PFSK-1 (cell line): ENCODE measurements around the gene SINHCAF.

Experiments
- FOXP2 ChIP-seq: optimal IDR thresholded peaks from 2 replicates; pipeline ENCODE3; 2011; ENCODE audit warnings: borderline replicate concordance, control low read depth, inconsistent platforms; ENCODE audit not compliant: insufficient read depth; ENCODE audit errors: extremely low read length, extremely low read depth
- POLR2AphosphoS5 ChIP-seq: IDR thresholded peaks from 2 replicates; pipeline ENCODE4 v1.6.1; 2012; ENCODE audit warnings: low read depth, mild to moderate bottlenecking, control low read depth, low read length, moderate library complexity
- SIN3A ChIP-seq: IDR thresholded peaks from 2 replicates; pipeline ENCODE4 v1.6.1; 2012; ENCODE audit warnings: mild to moderate bottlenecking, low read length, moderate library complexity, borderline replicate concordance; ENCODE audit not compliant: insufficient read depth
- TAF1 ChIP-seq: IDR thresholded peaks from 2 replicates; pipeline ENCODE4 v1.6.1; 2012; ENCODE audit warnings: low read length, control low read depth, borderline replicate concordance; ENCODE audit not compliant: insufficient read depth
- TF ChIP-seq, protein P1 (sequence below), 2 experiments: IDR thresholded peaks; 2 replicates each; pipeline versions ENCODE4 v1.6.1 to v1.8.0; 2011 to 2012; ENCODE audit warnings: low read depth in 2 of 2, low read length in 2 of 2, control low read depth in 1 of 2, inconsistent platforms in 1 of 2, mild to moderate bottlenecking in 1 of 2, moderate library complexity in 1 of 2; ENCODE audit not compliant: insufficient read depth in 1 of 2

Gene SINHCAF

DNA sequence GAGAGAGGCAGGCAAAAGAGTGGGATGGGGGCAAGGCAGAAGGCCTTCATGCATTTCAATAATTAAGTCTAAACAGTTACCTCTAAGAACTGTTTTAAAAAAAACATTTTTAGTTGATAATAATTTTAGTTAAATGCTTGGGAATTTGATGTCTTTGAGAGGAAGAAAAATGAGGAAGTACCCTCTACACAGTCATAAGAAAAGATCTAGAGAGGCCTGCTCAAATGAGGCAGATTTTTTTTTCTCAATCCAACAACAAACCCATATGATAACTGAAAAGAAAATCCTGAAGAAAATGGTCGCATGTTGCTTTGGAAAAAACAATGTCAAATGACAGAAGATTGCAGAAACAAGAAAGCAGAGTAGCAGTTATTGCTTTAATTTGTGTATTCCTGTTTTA is 25.6 kb downstream of the SINHCAF start:
- TF ChIP-seq SIN3A (no peak), POLR2AphosphoS5 (no peak), TAF1 (no peak), FOXP2 (no peak)
- TF ChIP-seq, protein P1, sequence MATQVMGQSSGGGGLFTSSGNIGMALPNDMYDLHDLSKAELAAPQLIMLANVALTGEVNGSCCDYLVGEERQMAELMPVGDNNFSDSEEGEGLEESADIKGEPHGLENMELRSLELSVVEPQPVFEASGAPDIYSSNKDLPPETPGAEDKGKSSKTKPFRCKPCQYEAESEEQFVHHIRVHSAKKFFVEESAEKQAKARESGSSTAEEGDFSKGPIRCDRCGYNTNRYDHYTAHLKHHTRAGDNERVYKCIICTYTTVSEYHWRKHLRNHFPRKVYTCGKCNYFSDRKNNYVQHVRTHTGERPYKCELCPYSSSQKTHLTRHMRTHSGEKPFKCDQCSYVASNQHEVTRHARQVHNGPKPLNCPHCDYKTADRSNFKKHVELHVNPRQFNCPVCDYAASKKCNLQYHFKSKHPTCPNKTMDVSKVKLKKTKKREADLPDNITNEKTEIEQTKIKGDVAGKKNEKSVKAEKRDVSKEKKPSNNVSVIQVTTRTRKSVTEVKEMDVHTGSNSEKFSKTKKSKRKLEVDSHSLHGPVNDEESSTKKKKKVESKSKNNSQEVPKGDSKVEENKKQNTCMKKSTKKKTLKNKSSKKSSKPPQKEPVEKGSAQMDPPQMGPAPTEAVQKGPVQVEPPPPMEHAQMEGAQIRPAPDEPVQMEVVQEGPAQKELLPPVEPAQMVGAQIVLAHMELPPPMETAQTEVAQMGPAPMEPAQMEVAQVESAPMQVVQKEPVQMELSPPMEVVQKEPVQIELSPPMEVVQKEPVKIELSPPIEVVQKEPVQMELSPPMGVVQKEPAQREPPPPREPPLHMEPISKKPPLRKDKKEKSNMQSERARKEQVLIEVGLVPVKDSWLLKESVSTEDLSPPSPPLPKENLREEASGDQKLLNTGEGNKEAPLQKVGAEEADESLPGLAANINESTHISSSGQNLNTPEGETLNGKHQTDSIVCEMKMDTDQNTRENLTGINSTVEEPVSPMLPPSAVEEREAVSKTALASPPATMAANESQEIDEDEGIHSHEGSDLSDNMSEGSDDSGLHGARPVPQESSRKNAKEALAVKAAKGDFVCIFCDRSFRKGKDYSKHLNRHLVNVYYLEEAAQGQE (IDR thresholded peaks at IDR 0.05; ENCODE audit: insufficient read depth in 1 of 2, low read depth in 2 of 2, low read length in 2 of 2): no peak

DNA sequence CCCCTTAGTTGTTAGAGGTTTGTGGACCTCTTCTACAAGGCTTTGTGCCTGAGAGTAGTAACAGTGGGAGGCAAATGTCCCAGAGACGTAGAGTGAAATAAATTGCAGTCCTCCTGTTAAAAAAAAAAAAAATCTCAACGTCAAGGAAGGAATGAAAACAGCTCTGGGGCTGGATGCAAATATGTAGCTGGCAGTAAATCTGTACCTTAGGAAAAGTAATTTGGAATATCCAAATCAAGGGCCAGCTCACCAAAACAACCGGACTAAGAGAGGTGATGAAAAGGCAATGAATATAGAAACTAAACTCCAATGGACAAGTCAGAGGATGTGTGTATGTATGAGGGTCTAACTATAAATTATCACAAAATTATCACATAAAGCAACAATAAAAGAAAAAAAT is 27.0 kb downstream of the SINHCAF start:
- TF ChIP-seq, protein P1 (IDR thresholded peaks at IDR 0.05; ENCODE audit: insufficient read depth in 1 of 2, low read depth in 2 of 2, low read length in 2 of 2): no peak
- TF ChIP-seq FOXP2 (no peak), POLR2AphosphoS5 (no peak), SIN3A (no peak), TAF1 (no peak)

DNA sequence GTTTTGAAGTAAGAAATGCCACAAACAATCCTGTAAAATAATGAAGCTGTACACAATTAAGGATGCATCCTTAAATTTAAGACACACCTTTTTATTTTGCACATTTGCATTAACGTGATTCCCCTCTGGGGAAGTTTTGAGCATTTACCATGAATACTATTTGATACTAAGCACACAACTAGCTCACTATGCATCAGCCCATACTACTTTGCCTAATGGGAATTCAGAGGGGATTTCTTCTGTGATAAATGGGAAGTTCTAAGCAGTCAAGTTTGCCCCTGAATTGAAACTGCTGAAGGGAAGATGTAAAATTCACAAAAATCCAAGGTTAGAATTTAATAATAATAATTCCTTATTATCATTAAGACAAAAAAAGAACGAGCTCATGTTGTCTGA is 27.4 kb downstream of the SINHCAF start:
- TF ChIP-seq, protein P1 (IDR thresholded peaks at IDR 0.05; ENCODE audit: insufficient read depth in 1 of 2, low read depth in 2 of 2, low read length in 2 of 2): no peak
- TF ChIP-seq SIN3A: no peak

DNA sequence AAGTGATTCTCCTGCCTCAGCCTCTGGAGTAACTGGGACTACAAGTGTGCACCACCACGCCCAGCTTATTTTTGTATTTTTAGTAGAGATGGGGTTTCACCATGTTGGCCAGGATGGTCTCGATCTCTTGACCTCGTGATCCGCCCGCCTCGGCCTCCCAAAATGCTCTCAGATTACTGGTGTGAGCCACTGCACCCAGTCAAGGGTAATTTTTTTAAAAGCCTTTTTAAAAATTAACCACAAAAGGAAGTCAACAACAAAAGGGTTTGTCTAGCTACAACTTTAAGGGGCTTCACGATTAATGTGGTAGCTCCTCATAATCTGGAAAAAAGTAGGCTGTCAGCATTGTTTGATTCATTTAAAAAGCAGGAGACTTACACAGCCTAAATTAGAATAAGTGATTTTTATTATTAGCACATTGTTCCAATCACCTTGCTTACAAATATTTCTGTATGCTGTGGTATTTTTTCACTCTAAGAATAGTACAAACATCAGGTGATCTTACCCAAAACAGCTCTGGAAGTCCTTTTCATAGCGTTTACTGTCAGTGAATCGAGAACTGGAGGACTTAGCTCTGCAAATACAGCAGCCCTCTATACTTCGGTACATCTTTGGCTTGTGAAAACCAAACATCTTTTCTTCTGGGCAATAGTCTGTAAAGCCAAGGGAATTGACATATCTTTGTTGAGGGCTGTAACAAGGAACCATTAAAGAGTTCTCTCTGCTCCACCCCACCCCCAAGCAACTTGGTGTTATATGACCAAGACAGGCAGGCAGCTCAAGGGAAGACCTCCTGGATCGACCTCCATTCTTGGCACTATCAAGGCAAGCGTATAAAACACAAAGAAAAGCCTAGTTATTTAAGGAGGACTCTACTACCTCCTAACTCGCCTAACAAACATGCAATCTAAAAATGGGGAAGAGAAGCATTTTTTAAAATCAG is 28.1 kb downstream of the SINHCAF start:
- TF ChIP-seq, protein P1 (IDR thresholded peaks at IDR 0.05; ENCODE audit: insufficient read depth in 1 of 2, low read depth in 2 of 2, low read length in 2 of 2): no peak
- no peak for TF ChIP-seq SIN3A
- no peak for TF ChIP-seq POLR2AphosphoS5
- TF ChIP-seq TAF1: no peak
- TF ChIP-seq FOXP2: no peak
